ENCODE data around the gene PVALB. TPM values are rescaled to one million over a fixed set of nuclear protein-coding genes. Genes with fewer than 3 reads are reported as not detected.

Gene PVALB
- polyA plus RNA-seq, 2 of the 4 experiments (the other 2 are of a cell fraction) = not detected

- no peak for DNase-seq (ENCODE audit: low read depth in 1 of 2, low spot score in 1 of 2)
- no peak for ATAC-seq
- Histone ChIP-seq H3K4me3 (no peak overlapping the region), H3K4me2 (no peak overlapping the region), H3K27ac (no peak overlapping the region), H3K9me3 (no peaks in the 10 kb centered on the region), H3K4me1 (no peaks in the 10 kb centered on the region)
- no peak for TF ChIP-seq GATA3 (IDR thresholded peaks at IDR 0.05; ENCODE audit: borderline replicate concordance)
- no peak for TF ChIP-seq MAFK (IDR thresholded peaks at IDR 0.05; ENCODE audit: partially characterized antibody)
- TF ChIP-seq HOXA7 (CRISPR knock-in tag; IDR thresholded peaks at IDR 0.05) = no peak
- no peak for TF ChIP-seq NR3C1 (IDR thresholded peaks at IDR 0.05)
- TF ChIP-seq MYC (IDR thresholded peaks at IDR 0.05; ENCODE audit: borderline replicate concordance, low read length) = no peak
- no peak for TF ChIP-seq JUNB (IDR thresholded peaks at IDR 0.05)
- TF ChIP-seq HDAC2 (IDR thresholded peaks at IDR 0.05) = no peak
- TF ChIP-seq RARB (CRISPR knock-in tag; IDR thresholded peaks at IDR 0.05) = no peak
- no peak for TF ChIP-seq NFE2L2 (conservative IDR thresholded peaks at IDR 0.05; ENCODE audit: low read length)
- TF ChIP-seq, protein P1, sequence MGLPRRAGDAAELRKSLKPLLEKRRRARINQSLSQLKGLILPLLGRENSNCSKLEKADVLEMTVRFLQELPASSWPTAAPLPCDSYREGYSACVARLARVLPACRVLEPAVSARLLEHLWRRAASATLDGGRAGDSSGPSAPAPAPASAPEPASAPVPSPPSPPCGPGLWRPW (IDR thresholded peaks at IDR 0.05) = no peak
- TF ChIP-seq, protein P2, sequence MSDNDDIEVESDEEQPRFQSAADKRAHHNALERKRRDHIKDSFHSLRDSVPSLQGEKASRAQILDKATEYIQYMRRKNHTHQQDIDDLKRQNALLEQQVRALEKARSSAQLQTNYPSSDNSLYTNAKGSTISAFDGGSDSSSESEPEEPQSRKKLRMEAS (IDR thresholded peaks at IDR 0.05) = no peak
- TF ChIP-seq EHMT2 (IDR thresholded peaks at IDR 0.05; ENCODE audit: low read depth) = no peak
- no peak for TF ChIP-seq CBX2 (IDR thresholded peaks at IDR 0.05; ENCODE audit: borderline replicate concordance, low read depth)
- no peak for TF ChIP-seq MAZ (IDR thresholded peaks at IDR 0.05; ENCODE audit: borderline replicate concordance, low read depth, low read length)
- TF ChIP-seq BCL3 (IDR thresholded peaks at IDR 0.05) = no peak
- no peak for TF ChIP-seq ZSCAN20 (CRISPR knock-in tag; IDR thresholded peaks at IDR 0.05)
- no peak for TF ChIP-seq TFCP2L1 (CRISPR knock-in tag; IDR thresholded peaks at IDR 0.05)
- no peak for TF ChIP-seq ZNF302 (CRISPR knock-in tag; IDR thresholded peaks at IDR 0.05)
- no peak for TF ChIP-seq CHD4 (IDR thresholded peaks at IDR 0.05; ENCODE audit: borderline replicate concordance)
- ChIA-PET POLR2A (no interaction called here), CTCF (interaction anchor here (1.0 to 1.5 kb wide), 3 partner anchors 10 to 21 kb away, joined by 3 to 4 read pairs (median 4); no protein-coding TSS in a partner anchor)
- 94% methylated on average over 7 of the region's 10 CpGs for WGBS (ENCODE audit: missing lambda C conversion rate)
- FAIRE-seq = no peak
Observed at GRCh38 chr22:36761553-36762240, 55.1 kb downstream of the PVALB start.

- H3K9me3 ChIP-seq = no peaks in the 10 kb centered on the region
- CTCF ChIA-PET = interaction anchor here (0.7 to 1.2 kb wide), 2 partner anchors 13 to 283 kb away, joined by 3 to 5 read pairs; no protein-coding TSS in a partner anchor
- H3K4me3 ChIP-seq = no peak overlapping the region
- no peak overlapping the region for H3K4me2 ChIP-seq
- WGBS (ENCODE audit: missing lambda C conversion rate) = 73% methylated on average over 11 of the region's 11 CpGs
- no peak for DNase-seq (ENCODE audit: low read depth in 1 of 2, low spot score in 1 of 2)
- ATAC-seq = no peak
- H3K27ac ChIP-seq = no peak overlapping the region
- no peak for FAIRE-seq
- POLR2A ChIA-PET = no interaction called here
- H3K4me1 ChIP-seq = no peaks in the 10 kb centered on the region
- TF ChIP-seq PBX3 (IDR thresholded peaks at IDR 0.05) (no peak), PHF8 (IDR thresholded peaks at IDR 0.05; ENCODE audit: borderline replicate concordance, low read depth) (no peak), BHLHE40 (IDR thresholded peaks at IDR 0.05; ENCODE audit: low read depth, low read length) (no peak), HOXB5 (CRISPR knock-in tag; IDR thresholded peaks at IDR 0.05) (no peak), JUN (IDR thresholded peaks at IDR 0.05) (no peak), CHD4 (IDR thresholded peaks at IDR 0.05; ENCODE audit: borderline replicate concordance) (no peak), RARB (CRISPR knock-in tag; IDR thresholded peaks at IDR 0.05) (no peak), MAZ (IDR thresholded peaks at IDR 0.05; ENCODE audit: borderline replicate concordance, low read depth, low read length) (no peak)
- TF ChIP-seq, protein P3, sequence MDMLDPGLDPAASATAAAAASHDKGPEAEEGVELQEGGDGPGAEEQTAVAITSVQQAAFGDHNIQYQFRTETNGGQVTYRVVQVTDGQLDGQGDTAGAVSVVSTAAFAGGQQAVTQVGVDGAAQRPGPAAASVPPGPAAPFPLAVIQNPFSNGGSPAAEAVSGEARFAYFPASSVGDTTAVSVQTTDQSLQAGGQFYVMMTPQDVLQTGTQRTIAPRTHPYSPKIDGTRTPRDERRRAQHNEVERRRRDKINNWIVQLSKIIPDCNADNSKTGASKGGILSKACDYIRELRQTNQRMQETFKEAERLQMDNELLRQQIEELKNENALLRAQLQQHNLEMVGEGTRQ (IDR thresholded peaks at IDR 0.05) = no peak
- TF ChIP-seq, protein P2 (IDR thresholded peaks at IDR 0.05) = no peak
Observed at GRCh38 chr22:36760786-36761185, 56.0 kb downstream of the PVALB start.

All from A549 (cell line).